Measurements from ENCODE around the gene DNAJC8. TPM values are rescaled to one million over a fixed set of nuclear protein-coding genes. Genes with fewer than 3 reads are reported as not detected.

DNAJC8 gene, protein sequence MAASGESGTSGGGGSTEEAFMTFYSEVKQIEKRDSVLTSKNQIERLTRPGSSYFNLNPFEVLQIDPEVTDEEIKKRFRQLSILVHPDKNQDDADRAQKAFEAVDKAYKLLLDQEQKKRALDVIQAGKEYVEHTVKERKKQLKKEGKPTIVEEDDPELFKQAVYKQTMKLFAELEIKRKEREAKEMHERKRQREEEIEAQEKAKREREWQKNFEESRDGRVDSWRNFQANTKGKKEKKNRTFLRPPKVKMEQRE
- polyA plus RNA-seq (2012; ENCODE audit: missing spikeins) = 114 TPM

- FAIRE-seq (peak; percentile 85), DNase-seq (ENCODE audit: insufficient read length) (peak; percentile 91)
Observed at GRCh38 chr1:28232558-28233263, at the start of gene DNAJC8. Gene DNAJC8, minus strand, starts transcription at chr1:28233029. Its CDS starts 31 bp downstream, at chr1:28232998.

DNA sequence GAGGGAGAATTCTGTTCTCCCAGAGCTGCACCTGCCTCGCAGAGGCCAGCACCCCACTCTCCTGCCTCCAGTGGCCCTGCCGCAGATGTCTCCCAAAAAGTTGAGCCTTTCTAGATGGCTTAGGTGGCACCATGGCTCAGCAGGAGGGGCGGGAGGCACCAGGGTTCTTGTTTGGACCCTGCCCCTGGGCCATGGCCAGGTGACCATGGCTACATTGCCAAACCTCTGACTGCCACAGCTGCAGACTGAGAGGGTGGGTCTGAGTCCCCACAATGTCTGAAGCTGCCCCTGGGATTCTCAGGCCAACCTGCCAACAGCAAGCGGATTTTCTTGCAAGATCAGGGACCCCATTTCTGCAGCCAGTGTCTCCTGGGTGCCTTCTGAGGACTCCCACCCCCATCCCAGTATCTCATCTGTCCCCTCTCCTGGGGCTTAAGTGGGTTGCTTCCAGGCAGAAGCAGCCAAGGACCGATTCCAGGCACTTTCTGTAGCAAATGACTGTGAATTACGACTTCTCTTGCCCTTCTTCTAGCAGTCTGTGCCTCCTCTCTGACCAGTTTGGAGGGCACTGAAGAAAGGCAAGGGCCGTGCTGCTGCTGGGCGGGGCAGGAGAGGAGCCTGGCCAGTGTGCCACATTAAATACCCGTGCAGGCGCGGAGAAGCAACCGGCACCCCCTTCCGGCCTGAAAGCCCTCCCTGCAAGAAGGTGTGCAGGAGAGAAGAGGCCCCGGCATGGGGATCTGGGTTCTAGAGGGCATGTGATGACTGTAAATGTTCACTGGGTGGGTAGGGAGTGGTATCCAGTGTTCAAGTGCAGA is 49.0 kb upstream of the DNAJC8 start:
- DNase-seq (ENCODE audit: insufficient read length) (no peak), FAIRE-seq (no peak)
- TF ChIP-seq TAF1 (IDR thresholded peaks at IDR 0.05; ENCODE audit: borderline replicate concordance, low read depth, low read length) (no peak), POLR2AphosphoS5 (IDR thresholded peaks at IDR 0.05; ENCODE audit: low read depth, low read length) (no peak), POLR2A (IDR thresholded peaks at IDR 0.05; ENCODE audit: low read depth, low read length) (no peak)

More at GRCh38 chr1:28232558-28233263, at the start of gene DNAJC8:
- peak; percentile 95 for TF ChIP-seq TAF1 (IDR thresholded peaks at IDR 0.05; ENCODE audit: borderline replicate concordance, low read depth, low read length)
- TF ChIP-seq POLR2AphosphoS5 (IDR thresholded peaks at IDR 0.05; ENCODE audit: low read depth, low read length) = peak; percentile 84; the same call in 1 of the 2 replicates
- peak; percentile 92 for TF ChIP-seq POLR2A (IDR thresholded peaks at IDR 0.05; ENCODE audit: low read depth, low read length)

- FAIRE-seq = no peak
- no peak for DNase-seq (ENCODE audit: insufficient read length)
- TF ChIP-seq POLR2AphosphoS5 (IDR thresholded peaks at IDR 0.05; ENCODE audit: low read depth, low read length) (no peak), TAF1 (IDR thresholded peaks at IDR 0.05; ENCODE audit: borderline replicate concordance, low read depth, low read length) (no peak), POLR2A (IDR thresholded peaks at IDR 0.05; ENCODE audit: low read depth, low read length) (no peak)
Observed at GRCh38 chr1:28280977-28281381, 48.1 kb upstream of the DNAJC8 start.

- no peak for TF ChIP-seq TAF1 (IDR thresholded peaks at IDR 0.05; ENCODE audit: borderline replicate concordance, low read depth, low read length)
- no peak for TF ChIP-seq POLR2AphosphoS5 (IDR thresholded peaks at IDR 0.05; ENCODE audit: low read depth, low read length)
- no peak for TF ChIP-seq POLR2A (IDR thresholded peaks at IDR 0.05; ENCODE audit: low read depth, low read length)
- no peak for FAIRE-seq
Observed at GRCh38 chr1:28280501-28280900, 47.7 kb upstream of the DNAJC8 start.

DNA sequence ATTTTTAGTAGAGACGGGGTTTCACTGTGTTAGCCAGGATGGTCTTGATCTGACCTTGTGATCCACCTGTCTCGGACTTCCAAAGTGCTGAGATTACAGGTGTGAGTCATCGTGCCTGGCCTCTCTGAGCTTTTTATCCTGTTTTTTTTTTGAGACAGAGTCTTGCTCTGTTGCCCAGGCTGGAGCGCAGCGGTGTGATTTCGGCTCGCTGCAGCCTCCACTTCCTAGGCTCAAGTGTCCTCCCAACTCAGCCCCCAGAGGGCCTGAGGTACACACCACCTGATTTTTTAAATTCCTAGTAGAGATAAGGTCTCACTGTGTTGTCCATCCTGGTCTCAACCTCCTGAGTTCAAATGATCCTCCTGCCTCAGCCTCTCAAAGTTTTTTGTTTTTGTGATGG is 46.9 kb upstream of the DNAJC8 start:
- DNase-seq (ENCODE audit: insufficient read length) (no peak), FAIRE-seq (no peak)
- TF ChIP-seq POLR2A (IDR thresholded peaks at IDR 0.05; ENCODE audit: low read depth, low read length) (no peak), POLR2AphosphoS5 (IDR thresholded peaks at IDR 0.05; ENCODE audit: low read depth, low read length) (no peak), TAF1 (IDR thresholded peaks at IDR 0.05; ENCODE audit: borderline replicate concordance, low read depth, low read length) (no peak)

More at GRCh38 chr1:28280501-28280900, 47.7 kb upstream of the DNAJC8 start:
- no peak for DNase-seq (ENCODE audit: insufficient read length)

- DNase-seq (ENCODE audit: insufficient read length) (no peak), FAIRE-seq (no peak)
- TF ChIP-seq POLR2AphosphoS5 (IDR thresholded peaks at IDR 0.05; ENCODE audit: low read depth, low read length) (no peak), POLR2A (IDR thresholded peaks at IDR 0.05; ENCODE audit: low read depth, low read length) (no peak), TAF1 (IDR thresholded peaks at IDR 0.05; ENCODE audit: borderline replicate concordance, low read depth, low read length) (no peak)
Observed at GRCh38 chr1:28278763-28279162, 45.9 kb upstream of the DNAJC8 start.

GRCh38 chr1:28273216-28273860 is 40.5 kb upstream of the DNAJC8 start:
- no peak for TF ChIP-seq POLR2AphosphoS5 (IDR thresholded peaks at IDR 0.05; ENCODE audit: low read depth, low read length)
- TF ChIP-seq TAF1 (IDR thresholded peaks at IDR 0.05; ENCODE audit: borderline replicate concordance, low read depth, low read length) = no peak
- no peak for TF ChIP-seq POLR2A (IDR thresholded peaks at IDR 0.05; ENCODE audit: low read depth, low read length)
- no peak for FAIRE-seq
- DNase-seq (ENCODE audit: insufficient read length) = no peak

DNA sequence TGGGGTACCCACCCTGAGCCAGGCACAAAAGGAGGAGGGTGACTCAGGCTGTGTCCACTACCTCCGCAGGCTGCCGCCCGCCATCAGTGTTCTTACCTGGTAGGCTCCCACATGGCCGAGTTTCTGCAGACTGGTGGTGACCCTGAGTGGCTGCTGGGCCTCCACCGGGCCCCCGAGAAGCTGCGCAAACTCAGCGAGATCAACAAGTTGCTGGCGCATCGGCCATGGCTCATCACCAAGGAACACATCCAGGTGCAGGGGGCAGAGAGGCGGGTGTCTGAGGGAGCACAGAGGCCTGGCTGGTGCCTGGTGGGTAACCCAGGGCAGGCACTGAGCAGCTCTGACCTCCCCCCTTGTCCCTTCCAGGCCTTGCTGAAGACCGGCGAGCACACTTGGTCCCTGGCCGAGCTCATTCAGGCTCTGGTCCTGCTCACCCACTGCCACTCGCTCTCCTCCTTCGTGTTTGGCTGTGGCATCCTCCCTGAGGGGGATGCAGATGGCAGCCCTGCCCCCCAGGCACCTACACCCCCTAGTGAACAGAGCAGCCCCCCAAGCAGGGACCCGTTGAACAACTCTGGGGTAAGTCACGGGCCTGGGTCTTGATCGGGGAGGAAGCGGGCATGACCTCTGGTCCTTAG is 39.5 kb upstream of the DNAJC8 start:
- DNase-seq (ENCODE audit: insufficient read length) (no peak), FAIRE-seq (no peak)
- no peak for TF ChIP-seq POLR2A (IDR thresholded peaks at IDR 0.05; ENCODE audit: low read depth, low read length)
- no peak for TF ChIP-seq TAF1 (IDR thresholded peaks at IDR 0.05; ENCODE audit: borderline replicate concordance, low read depth, low read length)
- TF ChIP-seq POLR2AphosphoS5 (IDR thresholded peaks at IDR 0.05; ENCODE audit: low read depth, low read length) = no peak

DNA sequence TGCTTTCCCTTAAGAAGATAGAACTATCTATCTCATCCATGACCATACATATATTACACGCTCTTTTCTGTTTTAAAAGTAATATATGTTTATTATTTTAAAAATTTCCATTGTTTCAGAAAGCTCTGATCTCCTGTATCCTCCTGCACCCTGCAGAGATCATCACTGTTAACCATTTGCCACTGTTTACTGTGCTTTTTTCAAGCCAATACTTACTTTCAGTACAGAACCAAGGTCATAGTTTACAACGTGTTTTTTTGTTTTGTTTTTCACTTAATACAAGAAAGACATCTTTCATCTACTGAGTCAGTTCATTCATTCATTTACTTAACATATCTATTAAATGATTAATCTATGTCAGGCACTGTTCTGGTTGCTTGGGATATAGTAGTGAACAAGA is 36.7 kb upstream of the DNAJC8 start:
- DNase-seq (ENCODE audit: insufficient read length) = no peak
- no peak for FAIRE-seq
- TF ChIP-seq POLR2AphosphoS5 (IDR thresholded peaks at IDR 0.05; ENCODE audit: low read depth, low read length) = no peak
- TF ChIP-seq TAF1 (IDR thresholded peaks at IDR 0.05; ENCODE audit: borderline replicate concordance, low read depth, low read length) = no peak
- no peak for TF ChIP-seq POLR2A (IDR thresholded peaks at IDR 0.05; ENCODE audit: low read depth, low read length)

DNA sequence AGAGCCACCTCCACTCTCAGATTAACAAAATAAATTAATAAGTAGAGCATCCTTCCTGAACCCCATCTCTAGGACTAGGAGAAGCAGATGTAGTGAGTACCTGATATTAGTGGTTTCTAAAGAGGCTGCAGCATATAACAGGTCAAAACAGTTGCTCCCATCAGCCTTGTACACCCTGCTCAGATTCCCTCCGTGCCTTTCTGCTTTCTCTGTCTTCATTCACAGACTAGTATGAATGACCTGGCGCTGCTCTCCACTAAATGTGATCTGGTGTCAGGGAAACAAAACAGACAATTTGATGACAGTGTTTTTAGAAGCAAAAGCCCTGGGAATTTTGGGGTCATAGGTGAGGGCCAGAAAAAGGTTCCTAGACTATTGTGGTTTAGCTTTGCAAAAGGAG is 34.8 kb upstream of the DNAJC8 start:
- FAIRE-seq = no peak
- TF ChIP-seq POLR2AphosphoS5 (IDR thresholded peaks at IDR 0.05; ENCODE audit: low read depth, low read length) = no peak

More for the DNA sequence above, 34.8 kb upstream of the DNAJC8 start:
- DNase-seq (ENCODE audit: insufficient read length) = no peak

Data from GM12892 (cell line).